Ascending aorta (tissue), 2 donors: ENCODE results near the gene SLC9A4. TPM values are rescaled to one million over a fixed set of nuclear protein-coding genes. Genes with fewer than 3 reads are reported as not detected.

ENCODE experiments used
- DNase-seq, 2 donors: peaks; one replicate each; pipeline ENCODE4 v3.0.0-alpha.2; 2019; ENCODE audit warnings: low spot score in 2 of 2
- H3K27ac ChIP-seq, 2 donors: fragments of 200-600 bp; sonication (generic); one replicate each; pipeline ENCODE4 v1.5.1; 2016 to 2017; ENCODE audit warnings: mild to moderate bottlenecking in 1 of 2
- H3K27me3 ChIP-seq: fragments of 200-600 bp; sonication (generic); one replicate; pipeline ENCODE4 v1.5.1; 2017
- H3K36me3 ChIP-seq, 2 donors: fragments of 200-600 bp; sonication (generic); one replicate each; pipeline ENCODE4 v1.5.1; 2016
- H3K4me1 ChIP-seq, 2 donors: fragments of 200-600 bp; sonication (generic); one replicate each; pipeline ENCODE4 v1.5.1; 2016 to 2017; ENCODE audit warnings: mild to moderate bottlenecking in 1 of 2
- H3K4me3 ChIP-seq, 2 donors: fragments of 200-600 bp; sonication (generic); one replicate each; pipeline ENCODE4 v1.5.1; 2016 to 2017; ENCODE audit warnings: mild to moderate bottlenecking in 1 of 2
- H3K9me3 ChIP-seq, 2 donors: fragments of 200-600 bp; sonication (generic); one replicate each; pipeline ENCODE4 v1.5.1; 2016
- intact Hi-C: fragments of 100-400 bp; cut with DNase I; formaldehyde crosslinking; loops from one replicate; pipeline ENCODE4 v1.15.1; 2023
- total RNA-seq: library from RNA; depleted of rRNA; stranded (reverse); fragments of >200 nt; gene quantifications from one replicate; pipeline ENCODE4 v1.1.0, GENCODE V29; 2016
- TF ChIP-seq, protein P1 (sequence below), 3 experiments: fragments of 200-600 bp in 2 of 3; fragments of 450-650 bp in 1 of 3; sonication (generic) in 2 of 3; IDR thresholded peaks; one replicate each; pipeline ENCODE4 v1.5.1; 2016 to 2019; ENCODE audit warnings: antibody characterized with exemption in 3 of 3, mild to moderate bottlenecking in 1 of 3, moderate library complexity in 1 of 3

SLC9A4 gene
- total RNA-seq, 1 donor from 2014 or later: not detected

DNA sequence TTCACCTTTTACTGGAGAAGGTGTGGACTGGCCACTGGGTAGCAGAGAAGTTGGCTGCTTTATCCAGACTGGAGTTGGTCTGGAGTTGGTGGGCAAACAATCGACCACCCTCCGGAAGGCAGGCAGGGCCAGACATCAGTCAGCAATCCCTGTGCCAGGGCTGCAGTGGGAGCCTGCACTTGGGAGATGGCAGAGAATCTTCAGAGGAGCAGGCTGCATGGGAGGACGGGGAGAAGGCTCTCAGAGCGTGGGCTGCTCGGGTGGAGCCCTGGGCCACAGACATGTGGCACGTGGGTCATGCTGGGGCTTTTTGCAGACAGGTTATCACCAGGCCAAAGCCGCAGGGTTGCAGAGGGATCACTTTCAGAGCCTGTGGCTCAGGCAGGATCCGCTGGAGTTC is 29.6 kb downstream of the SLC9A4 start:
- no peak overlapping the region for H3K4me3 ChIP-seq
- TF ChIP-seq, protein P1, sequence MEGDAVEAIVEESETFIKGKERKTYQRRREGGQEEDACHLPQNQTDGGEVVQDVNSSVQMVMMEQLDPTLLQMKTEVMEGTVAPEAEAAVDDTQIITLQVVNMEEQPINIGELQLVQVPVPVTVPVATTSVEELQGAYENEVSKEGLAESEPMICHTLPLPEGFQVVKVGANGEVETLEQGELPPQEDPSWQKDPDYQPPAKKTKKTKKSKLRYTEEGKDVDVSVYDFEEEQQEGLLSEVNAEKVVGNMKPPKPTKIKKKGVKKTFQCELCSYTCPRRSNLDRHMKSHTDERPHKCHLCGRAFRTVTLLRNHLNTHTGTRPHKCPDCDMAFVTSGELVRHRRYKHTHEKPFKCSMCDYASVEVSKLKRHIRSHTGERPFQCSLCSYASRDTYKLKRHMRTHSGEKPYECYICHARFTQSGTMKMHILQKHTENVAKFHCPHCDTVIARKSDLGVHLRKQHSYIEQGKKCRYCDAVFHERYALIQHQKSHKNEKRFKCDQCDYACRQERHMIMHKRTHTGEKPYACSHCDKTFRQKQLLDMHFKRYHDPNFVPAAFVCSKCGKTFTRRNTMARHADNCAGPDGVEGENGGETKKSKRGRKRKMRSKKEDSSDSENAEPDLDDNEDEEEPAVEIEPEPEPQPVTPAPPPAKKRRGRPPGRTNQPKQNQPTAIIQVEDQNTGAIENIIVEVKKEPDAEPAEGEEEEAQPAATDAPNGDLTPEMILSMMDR (IDR thresholded peaks at IDR 0.05): no peak
- H3K27ac ChIP-seq: no peak overlapping the region
- H3K27me3 ChIP-seq: no peaks in the 10 kb centered on the region
- no peaks in the 10 kb centered on the region for H3K4me1 ChIP-seq
- no peaks in the 10 kb centered on the region for H3K9me3 ChIP-seq
- H3K36me3 ChIP-seq: no peaks in the 10 kb centered on the region
- intact Hi-C loops: no loop called here
- DNase-seq: no peak

DNA sequence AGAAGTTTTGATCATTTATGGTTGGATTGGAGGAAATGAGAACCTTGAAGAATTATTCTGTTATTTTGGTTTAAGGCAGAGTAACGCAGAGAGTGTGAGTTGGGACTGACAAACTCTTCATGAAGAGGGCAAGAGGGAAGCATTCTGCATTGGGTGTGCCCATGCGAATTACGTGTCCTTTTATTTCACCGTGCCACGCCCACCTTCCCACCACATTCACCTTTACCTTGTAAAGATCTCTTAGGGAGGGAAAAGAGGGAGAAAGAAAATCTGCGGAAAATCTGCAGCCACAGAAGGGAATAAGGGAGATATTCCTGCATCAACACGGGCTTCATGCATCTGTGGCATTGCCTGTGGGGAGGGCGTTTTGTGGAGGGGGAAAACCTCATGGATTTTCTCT is 31.8 kb downstream of the SLC9A4 start:
- H3K36me3 ChIP-seq: no peaks in the 10 kb centered on the region
- intact Hi-C loops: no loop called here
- H3K9me3 ChIP-seq: no peaks in the 10 kb centered on the region
- H3K27ac ChIP-seq: no peak overlapping the region
- TF ChIP-seq, protein P1 (IDR thresholded peaks at IDR 0.05): no peak
- H3K4me1 ChIP-seq: no peaks in the 10 kb centered on the region
- H3K4me3 ChIP-seq: no peak overlapping the region
- H3K27me3 ChIP-seq: no peaks in the 10 kb centered on the region
- DNase-seq: no peak

DNA sequence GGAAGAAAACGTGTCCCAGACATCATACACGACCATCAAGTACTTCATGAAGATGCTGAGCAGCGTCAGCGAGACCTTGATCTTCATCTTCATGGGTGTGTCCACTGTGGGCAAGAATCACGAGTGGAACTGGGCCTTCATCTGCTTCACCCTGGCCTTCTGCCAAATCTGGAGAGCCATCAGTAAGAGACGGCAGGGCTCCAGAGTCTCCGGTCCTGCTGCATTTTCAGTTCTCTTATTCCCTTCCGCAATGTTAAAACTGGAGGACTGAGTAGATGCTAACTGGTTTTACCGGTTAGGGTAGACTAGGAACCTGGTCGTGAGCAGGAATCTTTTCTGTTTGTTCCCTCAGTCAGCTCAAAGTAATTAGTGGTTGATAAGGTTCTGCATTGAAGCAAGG is 32.3 kb downstream of the SLC9A4 start:
- H3K27me3 ChIP-seq: no peaks in the 10 kb centered on the region
- H3K9me3 ChIP-seq: no peaks in the 10 kb centered on the region
- intact Hi-C loops: no loop called here
- H3K4me3 ChIP-seq: no peak overlapping the region
- no peaks in the 10 kb centered on the region for H3K4me1 ChIP-seq
- H3K27ac ChIP-seq: no peak overlapping the region
- DNase-seq: no peak
- no peaks in the 10 kb centered on the region for H3K36me3 ChIP-seq
- TF ChIP-seq, protein P1 (IDR thresholded peaks at IDR 0.05): no peak

DNA sequence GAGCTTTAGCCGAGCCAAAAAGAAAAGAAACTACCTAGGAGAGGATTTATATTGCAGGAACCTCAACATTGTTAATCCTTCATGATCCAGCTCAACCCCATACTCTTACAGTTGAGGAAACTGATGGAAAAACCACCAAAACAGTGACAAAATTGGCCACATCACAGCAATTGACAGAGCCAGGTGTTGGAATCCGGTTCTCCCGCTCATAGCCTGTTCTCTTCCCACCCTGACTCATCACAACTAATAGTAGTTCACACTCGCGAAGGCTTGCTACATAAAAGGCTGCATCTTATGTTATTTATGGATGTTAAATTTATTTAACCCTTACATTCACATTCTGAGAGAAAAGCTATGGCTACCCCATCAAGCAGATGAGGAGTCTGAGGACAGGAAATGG is 33.7 kb downstream of the SLC9A4 start:
- Histone ChIP-seq H3K27me3 (no peaks in the 10 kb centered on the region), H3K4me1 (no peaks in the 10 kb centered on the region), H3K4me3 (no peak overlapping the region), H3K27ac (no peak overlapping the region), H3K36me3 (no peaks in the 10 kb centered on the region), H3K9me3 (no peaks in the 10 kb centered on the region)
- DNase-seq: no peak
- TF ChIP-seq, protein P1 (IDR thresholded peaks at IDR 0.05): no peak
- intact Hi-C loops: no loop called here

- TF ChIP-seq, protein P1 (IDR thresholded peaks at IDR 0.05): no peak
- H3K4me1 ChIP-seq: no peaks in the 10 kb centered on the region
Observed at GRCh38 chr2:102508863-102509262, 35.8 kb downstream of the SLC9A4 start.

GRCh38 chr2:102509749-102510148 is 36.7 kb downstream of the SLC9A4 start:
- no peaks in the 10 kb centered on the region for H3K9me3 ChIP-seq
- H3K27me3 ChIP-seq: no peaks in the 10 kb centered on the region
- no peaks in the 10 kb centered on the region for H3K36me3 ChIP-seq
- H3K27ac ChIP-seq: no peak overlapping the region
- TF ChIP-seq, protein P1 (IDR thresholded peaks at IDR 0.05): no peak
- DNase-seq: no peak
- H3K4me1 ChIP-seq: no peaks in the 10 kb centered on the region
- no peak overlapping the region for H3K4me3 ChIP-seq
- intact Hi-C loops: no loop called here

More at GRCh38 chr2:102508863-102509262, 35.8 kb downstream of the SLC9A4 start:
- Histone ChIP-seq H3K36me3 (no peaks in the 10 kb centered on the region), H3K27ac (no peak overlapping the region), H3K4me3 (no peak overlapping the region), H3K9me3 (no peaks in the 10 kb centered on the region), H3K27me3 (no peaks in the 10 kb centered on the region)
- no peak for DNase-seq
- intact Hi-C loops: no loop called here
